Effector CD4-positive, alpha-beta T cell (primary cell): Measurements from ENCODE around the gene SH3BP1.
A peak's percentile ranks its signal among the peaks of the same experiment; 100 is the strongest.

Experiments
- DNase-seq: peaks from one replicate; pipeline ENCODE4 v3.0.0-alpha.2; 2020

The SH3BP1 gene

DNA sequence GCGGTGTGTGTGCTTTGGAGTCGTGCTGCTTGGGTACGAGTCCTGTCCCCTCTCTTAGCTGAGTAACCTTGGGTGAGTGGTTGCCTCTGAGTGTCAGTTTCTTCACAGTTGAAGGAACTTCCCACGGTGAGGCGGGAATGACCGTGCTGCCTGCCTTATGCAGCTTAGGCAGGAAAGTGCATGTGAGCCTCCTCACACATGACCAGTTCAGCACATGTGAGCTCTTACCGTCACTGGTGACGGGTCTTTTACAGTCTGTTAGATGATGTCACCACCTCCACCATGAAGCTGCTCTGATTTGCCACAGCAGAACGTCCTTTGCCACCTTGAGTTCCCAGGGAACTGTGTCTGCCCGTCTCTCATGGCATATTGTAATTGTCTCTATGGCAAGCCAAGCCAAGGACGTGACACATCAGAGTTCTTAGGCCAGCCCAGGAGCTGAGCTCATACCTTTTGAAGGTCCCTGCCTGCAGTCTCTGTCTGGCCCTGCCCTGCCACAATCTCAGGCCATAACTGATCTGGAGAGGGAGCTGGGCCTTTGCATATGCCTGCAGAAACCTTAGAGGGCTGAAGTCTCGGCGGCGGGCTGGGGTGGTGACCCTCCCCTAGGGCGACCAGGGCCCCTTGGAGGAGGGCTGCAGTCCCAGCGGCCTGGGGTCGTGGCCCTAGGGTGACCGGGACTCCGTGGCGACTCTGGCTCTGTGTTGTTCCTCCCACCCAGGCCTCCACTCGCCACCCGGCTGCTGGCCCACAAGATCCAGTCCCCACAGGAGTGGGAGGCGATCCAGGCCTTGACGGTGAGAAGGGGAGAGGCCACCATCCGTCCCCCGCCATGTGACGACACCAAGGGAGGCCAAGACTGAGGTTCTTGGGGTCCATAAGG is 23.0 kb upstream of the SH3BP1 start:
- DNase-seq: no peak

DNA sequence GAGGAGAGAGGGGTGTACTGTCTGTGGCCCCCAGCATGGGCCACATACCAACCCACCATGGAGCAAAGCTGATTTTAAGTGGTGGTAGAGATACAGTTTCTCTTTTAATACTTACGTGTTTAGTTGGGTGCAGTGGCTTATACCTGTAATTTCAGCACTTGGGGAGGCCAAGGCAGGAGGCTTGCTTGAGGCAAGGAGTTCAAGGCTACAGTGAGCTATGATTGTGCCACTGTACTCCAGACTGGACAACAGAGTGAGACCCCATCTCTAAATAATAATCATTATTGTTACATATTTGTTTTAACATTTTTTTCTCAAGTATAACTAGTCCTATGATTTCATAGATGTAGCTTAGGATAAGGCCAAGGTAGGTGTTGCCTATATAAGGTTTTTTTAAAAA is 22.0 kb upstream of the SH3BP1 start:
- no peak for DNase-seq

DNA sequence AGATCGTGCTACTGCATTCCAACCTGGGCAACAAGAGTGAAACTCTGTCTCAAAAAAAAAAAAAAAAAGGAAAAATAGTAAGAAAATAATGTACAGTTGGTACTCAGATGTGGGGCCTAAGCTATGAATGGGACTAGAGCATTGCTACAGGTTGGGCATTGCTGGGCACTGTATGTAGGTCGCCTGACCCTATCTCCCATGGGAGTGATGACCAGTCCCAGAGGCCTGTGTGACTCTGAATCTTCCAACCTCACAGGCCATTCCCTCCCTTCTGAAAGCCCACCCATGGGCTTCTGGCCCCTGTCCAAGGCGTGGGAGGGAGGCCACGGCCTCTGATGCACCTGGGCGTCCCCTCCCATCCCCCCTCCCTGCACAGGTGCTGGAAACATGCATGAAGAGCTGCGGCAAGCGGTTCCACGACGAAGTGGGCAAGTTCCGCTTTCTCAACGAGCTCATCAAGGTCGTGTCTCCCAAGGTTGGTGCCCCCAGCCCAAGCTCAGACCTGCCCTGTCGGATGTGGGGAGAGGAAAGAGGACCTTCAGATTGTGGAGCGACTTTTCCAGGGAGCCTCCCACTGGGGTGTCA is 21.3 kb upstream of the SH3BP1 start:
- no peak for DNase-seq

DNA sequence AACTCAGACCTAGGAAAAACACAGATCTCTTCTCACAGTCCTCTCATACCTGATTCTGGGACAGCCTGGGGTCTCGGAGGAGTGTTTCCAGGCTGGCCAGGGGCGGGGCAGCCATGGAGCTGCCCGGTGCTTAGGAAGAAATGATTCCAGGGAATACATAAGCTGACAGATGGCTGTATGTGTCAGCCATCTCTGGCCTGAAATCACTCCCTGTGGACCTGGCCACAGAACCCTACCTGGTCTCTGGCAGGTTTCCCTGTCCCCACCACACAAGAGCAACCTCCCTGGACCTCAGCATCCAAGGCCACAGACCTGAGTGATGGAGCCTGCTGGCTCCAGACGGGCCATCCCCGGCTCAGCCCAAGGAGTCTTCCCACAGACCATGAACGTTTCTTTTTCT is 20.8 kb upstream of the SH3BP1 start:
- DNase-seq: no peak

DNA sequence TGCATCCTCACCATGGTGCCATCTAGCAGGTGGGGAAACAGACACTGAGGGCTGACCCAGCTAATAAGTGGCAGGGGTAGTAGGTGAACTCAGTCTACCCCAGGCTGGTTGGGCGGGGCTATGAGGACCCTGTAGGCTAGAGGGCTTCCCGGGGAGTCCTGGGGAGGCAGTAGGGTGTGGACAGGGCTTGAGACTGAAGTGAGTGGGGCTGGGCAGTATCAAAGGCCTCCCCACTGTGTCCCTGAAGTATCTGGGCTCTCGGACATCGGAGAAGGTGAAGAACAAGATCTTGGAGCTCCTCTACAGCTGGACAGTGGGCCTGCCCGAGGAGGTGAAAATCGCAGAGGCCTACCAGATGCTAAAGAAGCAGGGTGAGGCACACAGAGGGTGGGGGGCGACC is 19.5 kb upstream of the SH3BP1 start:
- DNase-seq: no peak

DNA sequence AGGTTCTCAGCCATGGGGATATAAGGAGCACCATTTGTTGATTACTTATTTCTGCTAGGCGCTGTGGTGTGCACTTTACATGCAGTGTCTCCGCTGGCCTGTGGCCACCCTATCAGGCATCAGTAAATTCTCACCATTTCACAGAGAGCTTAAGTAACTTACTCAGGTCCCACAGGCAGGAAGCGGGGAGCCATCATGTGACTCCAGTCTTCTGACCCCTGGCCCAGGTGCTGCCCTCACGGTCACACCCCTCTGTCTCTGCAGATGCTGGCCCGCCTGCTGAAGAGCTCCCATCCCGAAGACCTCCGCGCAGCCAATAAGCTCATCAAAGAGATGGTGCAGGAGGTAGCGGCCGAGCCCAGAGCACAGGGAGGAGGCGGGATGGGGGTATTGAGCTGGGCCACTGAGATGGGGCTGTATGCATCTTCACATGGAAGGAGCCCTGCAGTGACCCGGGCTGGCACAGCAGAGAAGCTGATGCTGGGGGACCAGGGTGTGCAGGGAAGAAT is 18.1 kb upstream of the SH3BP1 start:
- no peak for DNase-seq

DNA sequence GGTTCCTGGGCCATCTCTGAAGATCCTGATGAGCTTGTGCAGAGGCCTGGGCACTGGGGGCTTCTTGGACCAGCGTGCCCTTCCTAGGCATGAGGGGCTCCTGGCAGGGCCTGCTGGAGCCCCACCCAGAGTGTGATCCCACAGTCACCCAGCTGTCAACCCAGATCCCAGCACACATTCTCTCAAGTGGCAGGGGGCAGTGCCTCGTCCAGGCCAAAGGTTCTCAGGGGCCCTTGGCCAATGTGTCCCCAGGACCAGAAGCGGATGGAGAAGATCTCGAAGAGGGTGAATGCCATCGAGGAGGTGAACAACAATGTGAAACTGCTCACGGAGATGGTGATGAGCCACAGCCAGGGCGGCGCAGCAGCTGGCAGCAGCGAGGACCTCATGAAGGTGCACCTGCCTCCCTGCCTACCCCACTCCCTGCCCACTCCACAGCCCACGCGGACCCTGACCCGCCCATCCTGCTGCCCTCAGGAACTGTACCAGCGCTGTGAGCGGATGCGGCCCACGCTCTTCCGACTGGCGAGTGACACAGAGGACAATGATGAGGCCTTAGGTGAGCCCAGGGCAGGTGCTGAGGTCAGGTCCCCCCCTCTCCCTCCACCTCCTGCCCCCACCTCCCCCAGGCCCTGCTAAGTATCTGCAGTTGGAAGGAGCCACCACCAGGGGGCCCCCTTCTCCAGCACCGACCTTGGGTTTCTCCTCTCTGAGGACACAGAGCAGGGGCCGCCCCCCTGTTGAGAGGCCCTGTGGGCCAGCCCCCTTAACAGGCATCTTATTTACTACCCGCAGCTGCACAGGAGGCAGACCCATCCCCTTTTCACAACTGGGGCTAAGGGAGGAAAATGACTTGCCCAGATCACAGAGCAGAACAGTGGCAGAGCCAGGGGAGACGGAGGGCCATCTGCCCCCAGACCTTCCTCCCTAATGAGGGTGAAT is 16.1 kb upstream of the SH3BP1 start:
- peak; percentile 67 for DNase-seq

DNA sequence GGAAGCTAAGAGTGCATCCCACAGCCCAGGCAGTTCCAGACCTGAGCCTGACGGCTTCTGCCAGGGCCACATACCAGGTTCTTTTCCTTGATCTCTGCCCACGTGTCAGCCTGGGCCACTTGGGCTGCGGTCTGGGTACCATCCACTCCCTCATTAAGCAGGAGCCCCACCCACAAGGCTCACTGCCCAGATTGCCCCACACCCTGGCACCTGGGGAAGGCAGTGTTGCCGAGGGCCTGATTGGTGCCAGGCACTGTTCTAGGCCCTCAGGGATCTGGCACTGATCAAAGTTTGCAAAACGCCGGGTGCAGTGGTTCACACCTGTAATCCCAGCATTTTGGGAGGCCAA is 15.5 kb upstream of the SH3BP1 start:
- DNase-seq: no peak

DNA sequence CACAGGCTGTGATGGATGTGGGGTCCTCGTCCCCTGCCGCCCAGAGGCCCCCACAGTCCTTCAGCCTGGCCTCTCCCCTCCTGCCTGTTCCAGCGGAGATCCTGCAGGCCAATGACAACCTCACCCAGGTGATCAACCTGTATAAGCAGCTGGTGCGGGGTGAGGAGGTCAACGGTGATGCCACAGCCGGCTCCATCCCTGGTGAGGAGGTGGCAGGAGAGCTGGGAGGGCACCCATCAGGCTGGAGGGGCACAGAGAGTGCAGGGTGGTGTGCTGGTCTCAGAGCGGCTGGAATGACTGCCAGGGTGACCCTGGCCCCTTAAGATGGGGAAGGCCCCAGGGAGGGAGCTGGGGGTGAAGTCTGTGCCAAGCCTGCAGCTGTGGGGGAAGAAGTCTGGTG is 14.6 kb upstream of the SH3BP1 start:
- DNase-seq: no peak

DNA sequence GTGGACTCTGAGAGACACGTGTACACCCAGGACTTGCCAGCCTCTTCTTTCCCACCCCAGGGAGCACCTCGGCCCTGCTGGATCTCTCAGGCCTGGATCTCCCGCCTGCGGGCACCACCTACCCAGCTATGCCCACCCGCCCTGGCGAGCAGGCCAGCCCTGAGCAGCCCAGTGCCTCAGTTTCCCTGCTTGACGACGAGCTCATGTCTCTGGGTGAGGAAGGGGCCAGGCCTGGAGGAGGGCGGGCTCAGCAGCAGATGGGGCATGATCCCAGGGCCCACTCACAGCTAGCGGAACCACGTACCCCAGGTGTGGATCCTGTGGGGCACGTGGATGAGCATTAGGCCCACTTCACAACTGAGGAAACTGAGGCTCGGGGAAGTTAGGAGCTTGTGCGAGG is 13.7 kb upstream of the SH3BP1 start:
- DNase-seq: no peak

DNA sequence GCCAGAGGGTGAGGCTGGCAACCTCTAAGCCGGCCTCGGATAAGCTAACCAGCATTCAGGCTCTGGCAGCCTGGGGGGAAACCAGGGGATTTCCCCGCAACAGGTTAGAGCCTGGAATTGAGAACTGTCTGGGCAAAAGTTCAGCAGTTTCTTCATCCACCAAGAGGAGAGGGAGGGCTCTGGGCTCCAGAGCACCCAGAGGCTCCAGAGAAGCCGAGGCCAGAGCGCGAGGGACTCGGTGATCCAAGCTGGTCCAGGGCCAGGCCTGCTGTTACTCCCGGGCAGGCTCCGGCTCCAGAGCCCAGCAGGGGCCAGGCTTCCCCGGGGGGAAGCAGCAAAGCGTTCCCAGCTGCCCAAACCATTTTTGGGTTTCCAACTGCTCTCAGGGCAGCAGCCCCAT is 13.3 kb upstream of the SH3BP1 start:
- no peak for DNase-seq

DNA sequence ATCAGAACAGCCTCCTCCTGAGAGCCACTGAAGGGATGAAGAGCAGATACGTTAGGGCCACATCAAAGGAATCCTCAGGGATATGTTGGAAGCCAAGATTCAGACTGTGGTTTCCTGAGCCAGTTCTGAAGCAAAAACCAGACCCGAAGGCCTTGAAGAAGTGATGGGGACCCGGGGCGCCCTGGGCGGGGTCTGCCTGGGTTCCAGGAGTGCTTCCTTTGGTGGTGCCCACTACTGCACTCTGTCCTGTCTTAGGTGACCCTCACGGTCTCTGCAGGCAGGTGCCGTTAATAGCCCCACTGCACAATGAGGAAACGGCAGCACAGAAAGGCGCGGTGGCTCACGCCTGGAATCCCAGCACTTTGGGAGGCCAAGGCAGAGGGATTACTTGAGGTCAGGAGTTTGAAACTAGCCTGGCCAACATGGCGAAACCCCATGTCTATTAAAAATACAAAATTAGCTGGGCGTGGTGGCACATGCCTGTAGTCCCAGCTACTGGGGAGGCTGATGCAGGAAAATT is 12.9 kb upstream of the SH3BP1 start:
- no peak for DNase-seq

DNA sequence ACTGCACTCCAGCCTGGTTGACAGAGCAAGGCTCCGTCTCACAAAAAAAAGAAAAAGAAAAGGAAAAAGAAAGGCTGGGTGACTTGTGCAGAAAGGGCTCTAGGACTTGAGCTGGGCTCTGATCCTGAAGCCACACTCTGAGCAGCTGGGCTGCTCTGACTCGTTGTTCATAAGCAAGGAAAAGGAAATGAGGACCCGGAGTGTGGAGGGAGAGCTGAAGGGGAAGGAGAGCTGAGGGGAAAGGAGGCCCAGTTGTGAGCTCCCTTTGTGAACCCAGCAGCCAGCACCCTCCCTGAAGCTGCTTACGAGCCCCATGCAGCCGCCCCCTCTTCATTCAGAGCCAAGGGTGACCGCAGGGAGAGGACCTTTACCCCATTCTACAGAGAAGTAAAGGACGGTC is 12.3 kb upstream of the SH3BP1 start:
- DNase-seq: no peak

DNA sequence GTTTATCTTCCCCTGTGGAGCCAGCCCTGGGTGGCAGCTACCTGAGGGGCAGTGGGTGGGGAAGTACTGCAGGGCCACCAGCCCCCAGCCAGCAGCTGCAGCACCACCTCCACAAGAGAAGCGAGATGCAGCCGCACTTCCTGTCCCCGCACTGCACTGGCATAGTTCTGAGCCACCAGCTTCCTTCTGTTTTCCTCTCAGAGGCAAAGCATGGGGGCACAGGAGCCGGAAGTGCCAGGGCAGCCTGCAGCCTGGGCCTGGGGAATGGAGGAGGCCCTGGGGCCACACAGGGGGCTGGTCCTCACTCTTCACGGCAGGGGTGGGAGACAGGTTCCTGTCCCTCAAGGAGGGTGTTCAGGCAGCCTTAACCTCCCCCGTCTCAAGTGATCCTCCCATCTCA is 11.9 kb upstream of the SH3BP1 start:
- DNase-seq: peak; percentile 39

DNA sequence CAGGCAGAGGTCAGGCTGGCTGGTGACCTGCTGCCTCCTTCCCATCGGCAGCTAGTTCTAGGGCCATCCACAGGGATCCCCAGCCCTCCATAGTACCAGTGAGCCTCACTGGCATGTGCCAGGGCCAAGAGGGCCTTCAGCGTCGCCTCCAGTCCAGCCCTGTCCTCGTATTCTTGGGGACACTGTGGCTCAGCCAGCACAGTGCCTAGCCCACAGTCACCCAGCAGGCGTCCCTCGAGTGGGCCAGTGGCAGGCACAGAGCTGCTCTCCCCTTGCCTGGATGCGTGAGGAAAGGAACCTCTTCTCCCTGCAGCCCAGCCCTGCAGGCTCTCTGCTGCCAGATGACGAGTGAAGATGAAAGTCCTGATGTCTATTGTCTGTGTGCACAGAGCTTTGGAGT is 10.6 kb upstream of the SH3BP1 start:
- no peak for DNase-seq

DNA sequence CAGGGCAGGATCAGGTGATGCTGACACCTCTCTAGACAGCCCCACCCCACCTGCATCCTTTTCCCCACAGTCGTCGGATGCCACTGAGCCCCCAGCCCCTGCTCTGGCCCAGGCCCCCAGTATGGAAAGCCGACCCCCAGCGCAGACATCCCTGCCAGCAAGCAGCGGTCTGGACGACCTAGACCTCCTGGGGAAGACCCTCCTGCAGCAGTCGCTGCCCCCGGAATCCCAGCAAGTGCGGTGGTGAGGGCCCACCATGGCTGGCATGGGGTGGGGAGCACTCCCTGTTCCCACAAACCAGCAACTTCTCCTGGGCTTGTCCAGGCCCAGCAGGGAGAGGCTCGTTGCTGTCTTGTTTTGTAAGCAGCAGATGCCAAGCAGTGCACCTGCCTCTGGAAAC is 9.5 kb upstream of the SH3BP1 start:
- no peak for DNase-seq

DNA sequence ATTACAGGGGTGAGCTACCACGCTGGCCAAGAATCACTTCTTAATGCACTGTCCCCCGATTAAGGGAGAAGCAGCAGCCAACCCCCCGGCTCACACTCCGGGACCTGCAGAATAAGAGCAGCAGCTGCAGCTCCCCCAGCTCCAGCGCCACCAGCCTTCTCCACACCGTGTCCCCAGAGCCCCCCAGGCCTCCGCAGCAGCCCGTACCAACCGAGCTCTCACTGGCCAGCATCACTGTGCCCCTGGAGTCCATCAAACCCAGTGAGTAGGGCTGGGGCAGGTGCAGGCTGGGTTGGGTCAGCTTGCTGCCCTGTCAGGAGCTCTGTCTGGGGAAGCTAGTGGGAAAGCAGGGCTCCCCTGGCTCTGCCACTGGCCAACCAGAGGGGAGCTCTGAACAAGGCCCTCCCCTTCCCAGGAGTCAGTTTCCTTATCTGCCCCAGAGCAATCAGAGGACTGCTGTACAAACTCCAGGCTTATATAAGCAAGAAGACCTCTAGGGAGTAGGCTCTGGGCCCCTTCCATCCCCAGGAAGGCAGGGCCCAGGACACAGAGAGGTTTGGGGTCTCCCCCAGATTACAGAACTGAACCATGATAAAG is 8.5 kb upstream of the SH3BP1 start:
- DNase-seq: no peak

DNA sequence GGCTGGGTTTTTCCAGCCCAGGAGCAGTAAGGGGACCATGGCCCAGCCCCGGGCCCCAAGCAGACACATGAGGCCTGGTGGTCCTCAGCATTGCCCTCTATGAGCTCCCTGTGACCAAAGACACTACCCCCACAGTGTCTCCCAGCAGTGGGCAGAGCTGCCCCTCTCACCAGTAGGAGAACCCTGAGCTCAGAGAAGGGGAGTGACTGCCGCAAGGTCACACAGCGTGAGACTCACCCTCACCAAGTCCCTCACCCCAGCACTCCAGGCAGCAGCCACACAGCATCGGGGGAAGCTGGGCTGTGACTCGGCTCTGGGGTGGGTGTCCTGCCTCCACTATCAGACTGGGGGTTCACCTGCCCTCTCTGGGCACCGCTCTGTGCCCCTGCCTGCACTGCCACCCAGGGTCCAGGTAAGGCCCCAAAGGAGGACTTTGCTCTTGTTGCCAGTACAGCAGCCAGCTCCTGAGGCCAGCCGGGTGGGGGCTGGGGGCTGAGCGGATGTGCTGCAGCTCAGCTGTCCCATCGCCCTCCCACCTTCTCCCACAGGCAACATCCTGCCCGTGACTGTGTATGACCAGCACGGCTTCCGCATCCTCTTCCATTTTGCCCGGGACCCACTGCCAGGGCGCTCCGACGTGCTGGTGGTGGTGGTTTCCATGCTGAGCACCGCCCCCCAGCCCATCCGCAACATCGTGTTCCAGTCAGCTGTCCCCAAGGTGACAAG is 7.9 kb upstream of the SH3BP1 start:
- DNase-seq: no peak

DNA sequence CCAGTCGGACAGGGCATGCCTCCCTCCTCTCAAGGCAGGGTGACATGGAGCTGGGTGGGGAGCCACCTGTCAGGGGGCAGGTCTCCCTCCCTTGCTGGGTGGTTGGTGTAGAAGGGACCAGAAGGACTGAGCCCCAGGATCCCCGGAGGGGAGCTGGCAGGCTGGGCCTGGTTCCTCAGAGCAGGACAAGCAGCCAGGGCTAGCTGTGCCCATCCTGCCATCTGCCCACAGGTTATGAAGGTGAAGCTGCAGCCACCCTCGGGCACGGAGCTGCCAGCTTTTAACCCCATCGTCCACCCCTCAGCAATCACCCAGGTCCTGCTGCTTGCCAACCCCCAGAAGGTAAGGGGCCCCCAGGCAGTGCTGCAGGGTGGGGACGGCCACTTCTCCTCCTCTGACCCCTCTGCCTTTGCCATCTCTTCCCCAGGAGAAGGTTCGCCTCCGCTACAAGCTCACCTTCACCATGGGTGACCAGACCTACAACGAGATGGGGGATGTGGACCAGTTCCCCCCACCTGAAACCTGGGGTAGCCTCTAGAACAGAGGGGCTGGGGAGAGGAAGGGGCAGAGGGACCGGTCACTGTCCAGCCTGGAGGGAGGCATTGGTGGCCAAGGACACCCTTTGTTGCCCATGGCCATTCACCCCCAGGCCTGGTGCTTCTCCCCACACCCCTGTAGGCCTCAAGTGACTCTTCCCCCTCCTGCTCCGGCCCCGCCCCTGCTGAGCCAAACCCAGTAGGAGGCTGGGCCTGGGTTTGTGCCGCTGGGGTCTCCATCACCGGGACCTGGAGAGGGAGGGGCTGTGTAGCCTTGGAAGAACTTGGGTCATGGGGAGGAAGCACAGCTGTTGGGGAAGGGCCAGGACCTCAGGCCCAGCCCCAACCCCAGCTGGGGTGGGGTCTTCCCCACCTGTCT is 7.0 kb upstream of the SH3BP1 start:
- no peak for DNase-seq

DNA sequence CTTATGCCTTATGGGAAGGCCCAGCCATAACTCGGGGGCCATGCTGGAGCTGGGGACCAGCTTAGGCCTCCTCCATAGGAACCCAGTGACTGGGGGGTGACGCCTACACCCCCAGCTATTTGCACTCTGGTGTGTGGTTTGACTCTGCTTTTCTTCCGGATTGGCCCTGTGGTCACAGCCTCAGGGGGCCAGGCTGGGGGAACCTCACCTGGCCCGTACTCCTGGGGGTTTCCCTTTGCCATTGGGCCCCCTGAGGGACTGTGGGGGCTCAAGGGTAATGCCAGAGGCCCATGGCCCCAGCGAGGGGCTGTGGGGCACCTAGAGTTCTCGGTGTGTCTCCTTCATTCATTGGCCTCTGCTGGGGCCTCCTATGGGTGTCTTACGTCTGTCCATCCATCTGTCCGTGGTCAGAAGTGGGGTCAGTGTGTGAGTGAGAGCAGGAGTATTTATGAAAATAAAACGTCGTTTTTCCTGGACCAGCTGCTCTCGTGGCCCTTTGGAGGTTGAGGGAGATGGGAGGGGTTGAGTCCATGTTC is 6.3 kb upstream of the SH3BP1 start:
- no peak for DNase-seq
